K562 (cell line): ENCODE data around the gene CPTP.

ENCODE experiments used
- ELF1 ChIP-seq: fragments of 200-800 bp; sonication (Bioruptor generic); IDR thresholded peaks from 2 replicates; pipeline ENCODE4 v1.6.1; 2016; ENCODE audit warnings: missing genetic modification characterization, missing compliant biosample characterization
- JUNB ChIP-seq: fragments of 450-650 bp; formaldehyde crosslinking; conservative IDR thresholded peaks from 2 replicates; pipeline ENCODE4 v1.4.0; 2020; ENCODE audit warnings: mild to moderate bottlenecking
- JUND ChIP-seq, 2 experiments: IDR thresholded peaks; 2 replicates in 1 of 2; 3 replicates in 1 of 2; pipeline ENCODE4 v1.6.1; 2011; ENCODE audit warnings: borderline replicate concordance in 2 of 2, low read depth in 2 of 2, low read length in 2 of 2, improper control_type of control experiment in 1 of 2, missing biosample characterization in 1 of 2, missing genetic modification characterization in 1 of 2, missing genetic modification reagents in 1 of 2
- POLR2A ChIP-seq: fragments of 450-650 bp; conservative IDR thresholded peaks from 2 replicates; pipeline ENCODE4 v1.6.1; 2016
- RB1 ChIP-seq: fragments of 450-650 bp; IDR thresholded peaks from 2 replicates; pipeline ENCODE4 v1.6.1; 2017; ENCODE audit warnings: low read depth, mild to moderate bottlenecking
- SRSF9 ChIP-seq: fragments of 200-400 bp; formaldehyde crosslinking; IDR thresholded peaks from 2 replicates; pipeline ENCODE4 v1.6.1; 2017; ENCODE audit warnings: low read depth, low read length, borderline replicate concordance
- ZBED1 ChIP-seq: IDR thresholded peaks from 2 replicates; pipeline ENCODE4 v1.6.1; 2014
- ZNF347 ChIP-seq: fragments of 450-650 bp; formaldehyde crosslinking; IDR thresholded peaks from 2 replicates; pipeline ENCODE4 v1.4.0; 2020; ENCODE audit warnings: low read depth, mild to moderate bottlenecking, moderate library complexity
- TF ChIP-seq, protein P1 (sequence below): sonication (generic); formaldehyde crosslinking; IDR thresholded peaks from 2 replicates; pipeline ENCODE4 v1.4.0; 2020; ENCODE audit warnings: mild to moderate bottlenecking, missing genetic modification reagents

DNA sequence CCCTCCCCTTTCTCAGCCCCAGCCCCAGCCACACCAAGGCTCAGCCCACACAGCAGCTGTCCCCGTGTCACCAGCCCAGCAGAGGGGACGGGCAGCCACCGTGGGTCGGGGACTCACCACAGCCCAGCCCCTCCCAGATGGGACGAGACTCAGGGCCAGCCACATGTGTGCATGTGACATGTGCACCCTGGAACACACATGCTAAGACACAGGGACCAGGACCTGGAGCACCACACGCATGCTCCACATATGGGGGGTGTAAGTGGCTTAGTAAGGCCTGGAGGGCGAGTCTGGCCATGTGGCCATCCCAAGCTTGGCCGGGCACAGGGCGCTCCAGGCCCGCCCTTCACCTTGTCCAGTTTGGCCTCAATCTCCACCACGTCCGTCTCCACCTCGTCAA is 20.9 kb upstream of the CPTP start:
- TF ChIP-seq RB1 = no peak
- TF ChIP-seq JUND (IDR thresholded peaks at IDR 0.05; ENCODE audit: borderline replicate concordance, low read depth, low read length) = no peak
- TF ChIP-seq JUND (tag; IDR thresholded peaks at IDR 0.05; ENCODE audit: borderline replicate concordance, low read depth, low read length) = no peak
- TF ChIP-seq ELF1 (tag) = no peak
- no peak for TF ChIP-seq JUNB (CRISPR knock-in tag)
- TF ChIP-seq ZNF347 (CRISPR knock-in tag) = no peak
- TF ChIP-seq ZBED1 = no peak
- TF ChIP-seq POLR2A = no peak
- TF ChIP-seq, protein P1, sequence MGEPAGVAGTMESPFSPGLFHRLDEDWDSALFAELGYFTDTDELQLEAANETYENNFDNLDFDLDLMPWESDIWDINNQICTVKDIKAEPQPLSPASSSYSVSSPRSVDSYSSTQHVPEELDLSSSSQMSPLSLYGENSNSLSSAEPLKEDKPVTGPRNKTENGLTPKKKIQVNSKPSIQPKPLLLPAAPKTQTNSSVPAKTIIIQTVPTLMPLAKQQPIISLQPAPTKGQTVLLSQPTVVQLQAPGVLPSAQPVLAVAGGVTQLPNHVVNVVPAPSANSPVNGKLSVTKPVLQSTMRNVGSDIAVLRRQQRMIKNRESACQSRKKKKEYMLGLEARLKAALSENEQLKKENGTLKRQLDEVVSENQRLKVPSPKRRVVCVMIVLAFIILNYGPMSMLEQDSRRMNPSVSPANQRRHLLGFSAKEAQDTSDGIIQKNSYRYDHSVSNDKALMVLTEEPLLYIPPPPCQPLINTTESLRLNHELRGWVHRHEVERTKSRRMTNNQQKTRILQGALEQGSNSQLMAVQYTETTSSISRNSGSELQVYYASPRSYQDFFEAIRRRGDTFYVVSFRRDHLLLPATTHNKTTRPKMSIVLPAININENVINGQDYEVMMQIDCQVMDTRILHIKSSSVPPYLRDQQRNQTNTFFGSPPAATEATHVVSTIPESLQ (CRISPR knock-in tag) = no peak
- no peak for TF ChIP-seq SRSF9
